Neuronal stem cell (in vitro differentiated cells): Measurements from ENCODE around the gene DEPP1.

ENCODE experiments used
- DNase-seq: peaks from one replicate; pipeline ENCODE4 v3.0.0-alpha.2; 2013; ENCODE audit warnings: low spot score
- H2AFZ ChIP-seq: one replicate; pipeline ENCODE4 v1.6.1; 2013; ENCODE audit warnings: mild to moderate bottlenecking, low read length, inconsistent platforms
- H2AK5ac ChIP-seq: 2 replicates; pipeline ENCODE4 v1.6.1; 2013; ENCODE audit warnings: low read depth, mild to moderate bottlenecking, inconsistent platforms, low read length, moderate library complexity, mixed read lengths
- H2BK120ac ChIP-seq: 2 replicates; pipeline ENCODE4 v1.6.1; 2013; ENCODE audit warnings: low read depth, mild to moderate bottlenecking, inconsistent platforms, low read length, moderate library complexity, mixed read lengths
- H2BK12ac ChIP-seq: one replicate; pipeline ENCODE4 v1.6.1; 2013; ENCODE audit warnings: low read length, inconsistent platforms
- H2BK15ac ChIP-seq: 2 replicates; pipeline ENCODE4 v1.6.1; 2013; ENCODE audit warnings: mild to moderate bottlenecking, low read length, inconsistent platforms, mixed read lengths
- H2BK5ac ChIP-seq: one replicate; pipeline ENCODE4 v1.6.1; 2013; ENCODE audit warnings: inconsistent platforms, mild to moderate bottlenecking, low read length, moderate library complexity
- H3K14ac ChIP-seq: one replicate; pipeline ENCODE4 v1.6.1; 2013; ENCODE audit warnings: low read length, inconsistent platforms
- H3K18ac ChIP-seq: 2 replicates; pipeline ENCODE4 v1.6.1; 2013; ENCODE audit warnings: low read length, inconsistent platforms
- H3K23ac ChIP-seq: 2 replicates; pipeline ENCODE4 v1.6.1; 2013; ENCODE audit warnings: low read depth, mild to moderate bottlenecking, mixed read lengths, low read length, inconsistent platforms; ENCODE audit not compliant: poor library complexity
- H3K27ac ChIP-seq: replicated peaks from 3 replicates; pipeline ENCODE4 v1.5.1; 2013; ENCODE audit warnings: low read length, inconsistent platforms
- H3K27me3 ChIP-seq, 3 experiments: 2 replicates each; pipeline ENCODE4 v1.6.1; 2013; ENCODE audit warnings: low read length in 3 of 3, mild to moderate bottlenecking in 2 of 3, inconsistent platforms in 1 of 3, low read depth in 1 of 3, mixed read lengths in 1 of 3, moderate library complexity in 1 of 3; ENCODE audit not compliant: control insufficient read depth in 3 of 3, insufficient read depth in 3 of 3
- H3K36me3 ChIP-seq, 2 donors: replicated peaks in 1 of 2; 2 replicates each; pipeline ENCODE4 v1.6.1; 2013; ENCODE audit warnings: low read length in 2 of 2; ENCODE audit not compliant: control insufficient read depth in 2 of 2, insufficient read depth in 2 of 2
- H3K4ac ChIP-seq: 2 replicates; pipeline ENCODE4 v1.6.1; 2013; ENCODE audit warnings: inconsistent platforms, mild to moderate bottlenecking, low read length, moderate library complexity
- H3K4me1 ChIP-seq, 2 donors: 1 replicate in 1 of 2; 2 replicates in 1 of 2; pipeline ENCODE4 v1.6.1; 2013; ENCODE audit warnings: low read length in 2 of 2, low read depth in 1 of 2; ENCODE audit not compliant: control insufficient read depth in 2 of 2, insufficient read depth in 1 of 2
- H3K4me2 ChIP-seq: one replicate; pipeline ENCODE4 v1.6.1; 2013; ENCODE audit warnings: mild to moderate bottlenecking, low read length, inconsistent platforms; ENCODE audit not compliant: insufficient read depth, poor library complexity, severe bottlenecking
- H3K4me3 ChIP-seq, 2 donors: 2 replicates each; pipeline ENCODE4 v1.5.1; 2013; ENCODE audit warnings: low read length in 2 of 2, mild to moderate bottlenecking in 2 of 2, inconsistent platforms in 1 of 2, moderate library complexity in 1 of 2
- H3K79me1 ChIP-seq: one replicate; pipeline ENCODE4 v1.6.1; 2013; ENCODE audit warnings: low read depth, mild to moderate bottlenecking, inconsistent platforms, low read length, moderate library complexity
- H3K9ac ChIP-seq: one replicate; pipeline ENCODE4 v1.6.1; 2013; ENCODE audit warnings: mild to moderate bottlenecking, low read depth, low read length, inconsistent platforms; ENCODE audit not compliant: poor library complexity
- H3K9me3 ChIP-seq, 2 donors: replicated peaks in 1 of 2; 2 replicates each; pipeline versions ENCODE3 to v1.6.1; 2013; ENCODE audit warnings: low read length in 2 of 2, mild to moderate bottlenecking in 2 of 2, inconsistent platforms in 1 of 2, low read depth in 1 of 2, mixed read lengths in 1 of 2, moderate library complexity in 1 of 2; ENCODE audit not compliant: control insufficient read depth in 2 of 2, insufficient read depth in 1 of 2
- H4K8ac ChIP-seq: one replicate; pipeline ENCODE4 v1.6.1; 2013; ENCODE audit warnings: low read depth, mild to moderate bottlenecking, inconsistent platforms, low read length, moderate library complexity
- H4K91ac ChIP-seq: one replicate; pipeline ENCODE4 v1.6.1; 2013; ENCODE audit warnings: low read length, low read depth, mild to moderate bottlenecking, inconsistent platforms; ENCODE audit not compliant: poor library complexity
- WGBS, 2 donors: extraction: QIAGEN DNeasy Blood & Tissue Kit; methylation state at CpG; one replicate each; pipeline ENCODE4 v1.1.7; 2013; ENCODE audit warnings: missing lambda C conversion rate in 2 of 2, mixed read lengths in 1 of 2; ENCODE audit not compliant: insufficient read length in 2 of 2, insufficient replicate concordance in 1 of 2; ENCODE audit errors: extremely low coverage in 2 of 2; 5-methylcytosine and 5-hydroxymethylcytosine counted together

The DEPP1 gene

GRCh38 chr10:45008524-45009161, 30.0 kb upstream of the DEPP1 start:
- H3K4me1 ChIP-seq = peaks cover 0 to 1% of the 10 kb centered on the region in 2 donors
- no peak overlapping the region for H3K23ac ChIP-seq
- H3K4me3 ChIP-seq = no peak overlapping the region
- no peak overlapping the region for H4K91ac ChIP-seq
- no peak overlapping the region for H4K8ac ChIP-seq
- no peak overlapping the region for H3K4me2 ChIP-seq
- no peak overlapping the region for H2BK15ac ChIP-seq
- H3K27ac ChIP-seq = no peak overlapping the region
- H3K14ac ChIP-seq = no peak overlapping the region
- no peaks in the 10 kb centered on the region for H3K27me3 ChIP-seq
- no peak overlapping the region for H3K18ac ChIP-seq
- no peak overlapping the region for H3K4ac ChIP-seq
- no peaks in the 10 kb centered on the region for H3K79me1 ChIP-seq
- H3K9me3 ChIP-seq = peaks cover 2 to 23% of the 10 kb centered on the region in 2 donors
- H2BK5ac ChIP-seq = no peak overlapping the region
- H3K36me3 ChIP-seq = peaks cover 7 to 22% of the 10 kb centered on the region in 2 donors
- no peak overlapping the region for H2BK12ac ChIP-seq
- H3K9ac ChIP-seq = no peak overlapping the region
- no peak overlapping the region for H2BK120ac ChIP-seq
- no peak overlapping the region for H2AK5ac ChIP-seq
- no peak overlapping the region for H2AFZ ChIP-seq
- WGBS, 2 donors = no CpG with 5 or more reads among the region's 8 CpGs
- DNase-seq = peak; percentile 70

DNA sequence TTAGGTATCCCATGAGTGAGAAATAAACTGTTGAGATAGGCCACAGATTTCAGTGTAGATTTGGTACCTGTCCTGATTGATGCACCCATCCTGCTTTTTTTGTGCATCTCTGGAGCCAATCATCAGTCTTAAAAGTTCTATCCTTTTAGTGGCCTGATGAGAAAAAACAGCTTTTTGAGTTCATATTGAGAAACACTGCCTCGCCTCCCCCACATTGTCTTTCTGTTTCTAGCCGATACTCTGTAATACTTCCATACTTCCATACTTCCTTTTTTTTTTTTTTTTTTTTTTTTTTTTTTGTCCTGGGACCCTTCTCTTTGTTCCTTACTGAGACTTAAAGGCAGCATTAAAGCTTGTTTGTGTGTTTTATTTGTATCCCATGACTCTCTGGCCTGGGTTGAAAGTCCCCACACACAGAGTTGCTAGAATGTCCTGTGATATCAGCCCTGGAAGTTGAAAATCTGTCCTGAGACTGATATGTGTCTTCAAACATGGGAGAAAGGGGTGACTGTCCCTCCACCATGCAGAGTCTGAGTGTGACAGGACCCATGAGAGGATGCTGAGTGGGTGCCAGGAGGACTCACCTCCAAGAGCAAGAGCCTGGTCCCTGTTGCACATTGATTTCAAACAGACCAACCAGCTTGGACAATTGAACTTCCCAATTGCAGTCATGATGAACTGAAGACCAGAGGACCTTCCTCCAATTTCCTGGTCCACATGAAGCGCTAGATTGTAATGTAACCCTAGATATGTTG, 27.8 kb upstream of the DEPP1 start:
- no peak overlapping the region for H2BK12ac ChIP-seq
- H2BK5ac ChIP-seq = no peak overlapping the region
- H4K8ac ChIP-seq = no peak overlapping the region
- H4K91ac ChIP-seq = no peak overlapping the region
- H3K36me3 ChIP-seq = peaks cover 12 to 38% of the 10 kb centered on the region in 2 donors
- no peak overlapping the region for H3K4me2 ChIP-seq
- H2BK120ac ChIP-seq = no peak overlapping the region
- no peak overlapping the region for H3K4ac ChIP-seq
- no peak overlapping the region for H3K9ac ChIP-seq
- H3K4me3 ChIP-seq = no peak overlapping the region
- H3K4me1 ChIP-seq = peaks cover 0 to 1% of the 10 kb centered on the region in 2 donors
- no peak overlapping the region for H2BK15ac ChIP-seq
- DNase-seq = no peak
- H2AK5ac ChIP-seq = no peak overlapping the region
- WGBS, 2 donors = no CpG with 5 or more reads among the region's 3 CpGs
- H2AFZ ChIP-seq = no peak overlapping the region
- peaks cover 6 to 39% of the 10 kb centered on the region in 2 donors for H3K9me3 ChIP-seq
- H3K14ac ChIP-seq = no peak overlapping the region
- no peak overlapping the region for H3K23ac ChIP-seq
- no peaks in the 10 kb centered on the region for H3K79me1 ChIP-seq
- H3K27ac ChIP-seq = no peak overlapping the region
- H3K18ac ChIP-seq = no peak overlapping the region
- H3K27me3 ChIP-seq = no peaks in the 10 kb centered on the region

DNA sequence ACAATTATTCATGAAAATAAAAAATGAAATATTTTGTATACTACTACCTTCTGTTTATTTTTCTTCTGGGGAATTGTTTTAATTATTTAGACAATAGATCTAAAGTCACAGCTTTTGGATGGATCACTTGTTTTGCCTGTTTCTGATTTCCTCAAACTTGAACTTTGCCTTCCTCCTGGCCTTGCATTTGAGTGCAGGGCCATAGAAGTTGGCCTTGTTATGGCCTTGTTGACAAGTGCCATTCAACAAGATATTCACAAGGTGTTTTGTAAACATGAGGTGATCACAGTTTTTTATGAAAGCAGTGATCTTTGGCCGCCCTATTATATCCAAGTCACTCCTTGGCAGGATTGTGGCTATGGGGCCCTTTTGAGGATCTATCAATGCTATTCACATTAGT, 26.7 kb upstream of the DEPP1 start:
- Histone ChIP-seq H3K27me3 (no peaks in the 10 kb centered on the region), H2AFZ (no peak overlapping the region), H3K9ac (no peak overlapping the region), H3K36me3 (peaks cover 12 to 38% of the 10 kb centered on the region in 2 donors), H2BK5ac (no peak overlapping the region), H3K27ac (no peak overlapping the region), H2AK5ac (no peak overlapping the region), H3K79me1 (no peaks in the 10 kb centered on the region), H4K8ac (no peak overlapping the region), H3K9me3 (peaks cover 6 to 39% of the 10 kb centered on the region in 2 donors), H2BK12ac (no peak overlapping the region), H3K4me3 (no peak overlapping the region), H3K4me1 (peaks cover 0 to 3% of the 10 kb centered on the region in 2 donors), H4K91ac (no peak overlapping the region), H3K14ac (no peak overlapping the region), H3K23ac (no peak overlapping the region), H3K18ac (no peak overlapping the region), H2BK15ac (no peak overlapping the region), H3K4me2 (no peak overlapping the region), H2BK120ac (no peak overlapping the region), H3K4ac (no peak overlapping the region)
- no peak for DNase-seq
- no CpG with 5 or more reads among the region's 1 CpG for WGBS, 2 donors

- no peak for DNase-seq
- Histone ChIP-seq H3K9me3 (peaks cover 6 to 39% of the 10 kb centered on the region in 2 donors), H2BK5ac (no peak overlapping the region), H4K8ac (no peak overlapping the region), H2AFZ (no peak overlapping the region), H4K91ac (no peak overlapping the region), H3K9ac (no peak overlapping the region), H3K4me2 (no peak overlapping the region), H3K23ac (no peak overlapping the region), H3K27me3 (no peaks in the 10 kb centered on the region), H2BK15ac (no peak overlapping the region), H3K79me1 (no peaks in the 10 kb centered on the region), H3K4me1 (peaks cover 0 to 6% of the 10 kb centered on the region in 2 donors), H3K27ac (no peak overlapping the region), H3K36me3 (peaks cover 12 to 38% of the 10 kb centered on the region in 2 donors), H2BK12ac (no peak overlapping the region), H2AK5ac (no peak overlapping the region), H3K18ac (no peak overlapping the region), H2BK120ac (no peak overlapping the region), H3K4ac (no peak overlapping the region), H3K14ac (no peak overlapping the region), H3K4me3 (no peak overlapping the region)
- whole genome bisulfite sequencing, 2 donors = no CpG with 5 or more reads among the region's 3 CpGs
Measured at GRCh38 chr10:45004661-45005060, 26.1 kb upstream of the DEPP1 start.
